ENCODE results near the gene ATF6.

The ATF6 gene

DNA sequence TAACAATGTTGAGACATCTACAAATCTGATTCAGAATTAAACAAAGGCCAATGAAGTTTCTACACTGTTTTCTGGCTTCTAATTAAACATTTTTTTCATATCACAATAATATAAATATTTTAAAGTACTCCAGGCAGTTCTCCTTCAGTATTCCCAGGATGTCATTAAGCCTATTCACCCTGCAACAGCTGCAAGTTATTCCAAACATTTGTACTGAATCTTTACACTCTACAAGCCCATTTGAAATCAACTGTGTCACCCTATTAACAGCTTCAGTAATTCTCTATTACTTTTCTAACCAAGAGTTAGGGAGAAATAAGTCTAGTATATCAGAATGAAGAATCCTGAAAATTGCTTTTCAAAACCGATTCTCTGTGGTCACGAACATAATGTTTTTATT lies 133.0 kb downstream of the ATF6 start:
- no peak for DNase-seq (ENCODE audit: low spot score)

DNA sequence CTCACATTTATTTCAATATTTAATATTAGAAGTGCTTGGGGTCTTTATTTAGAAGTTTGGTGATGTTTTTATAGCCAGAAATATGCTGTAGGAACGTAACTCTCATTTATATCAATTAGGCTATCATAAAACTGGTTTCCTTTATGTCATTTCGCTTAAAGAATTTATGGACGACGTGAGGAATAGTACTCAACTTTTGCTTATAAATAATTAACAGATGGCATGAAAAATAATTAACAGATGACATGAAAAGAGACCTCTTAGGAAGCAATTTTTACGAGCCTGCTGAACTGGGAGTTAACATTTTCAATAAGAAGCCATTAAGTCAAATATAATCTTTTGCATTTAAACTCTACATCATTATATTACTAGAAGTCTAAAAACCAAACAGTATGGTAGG lies 134.0 kb downstream of the ATF6 start:
- DNase-seq (ENCODE audit: low spot score) = no peak

DNA sequence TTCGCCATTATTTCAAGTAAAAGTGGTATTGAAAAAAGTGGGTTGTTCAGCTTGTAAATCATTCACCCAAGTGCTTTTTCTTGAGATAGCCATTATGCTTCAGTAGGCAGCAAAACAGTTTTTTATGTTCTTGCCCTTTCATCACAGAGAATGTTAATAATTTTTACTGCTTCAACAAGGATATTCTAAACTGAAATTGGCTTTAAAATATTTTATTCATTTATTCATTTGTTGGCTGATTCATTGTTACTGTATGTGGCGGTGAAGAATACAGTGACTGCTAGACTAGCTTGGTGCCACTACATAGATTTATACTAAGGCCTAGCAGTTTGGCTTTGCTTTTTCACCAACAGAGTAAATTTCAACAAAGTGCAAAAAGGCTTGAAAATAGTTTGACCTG lies 136.1 kb downstream of the ATF6 start:
- no peak for DNase-seq (ENCODE audit: low spot score)

DNA sequence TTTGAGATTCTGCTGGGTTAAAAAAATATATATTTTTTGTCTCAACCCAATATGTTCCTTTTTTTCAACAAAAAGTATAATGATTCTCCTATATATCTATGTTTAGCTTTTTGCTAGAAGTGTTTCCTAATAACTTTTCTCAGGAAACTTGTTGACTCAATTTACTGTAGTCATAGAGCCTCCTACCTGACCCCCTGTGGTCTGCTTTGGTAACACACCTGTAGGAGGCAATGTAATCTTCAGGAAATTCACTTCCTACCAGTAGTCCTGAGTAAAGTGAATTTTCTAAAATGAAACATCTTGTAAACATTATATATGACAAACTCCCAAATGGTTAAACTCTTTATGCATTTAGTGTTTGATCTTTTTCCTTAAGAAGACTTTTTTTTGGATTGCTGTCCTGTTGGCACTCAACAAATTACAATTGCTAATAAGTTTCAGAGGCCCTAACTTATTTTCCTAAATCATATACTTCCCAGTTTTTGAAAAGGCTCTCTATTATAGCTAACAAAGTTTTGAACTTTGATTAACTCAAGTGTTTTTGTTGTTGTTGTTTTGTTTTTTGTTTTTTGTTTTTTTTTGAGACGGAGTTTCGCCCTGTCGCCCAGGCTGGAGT lies 139.3 kb downstream of the ATF6 start:
- peak; percentile 55 for DNase-seq (ENCODE audit: low spot score)

DNA sequence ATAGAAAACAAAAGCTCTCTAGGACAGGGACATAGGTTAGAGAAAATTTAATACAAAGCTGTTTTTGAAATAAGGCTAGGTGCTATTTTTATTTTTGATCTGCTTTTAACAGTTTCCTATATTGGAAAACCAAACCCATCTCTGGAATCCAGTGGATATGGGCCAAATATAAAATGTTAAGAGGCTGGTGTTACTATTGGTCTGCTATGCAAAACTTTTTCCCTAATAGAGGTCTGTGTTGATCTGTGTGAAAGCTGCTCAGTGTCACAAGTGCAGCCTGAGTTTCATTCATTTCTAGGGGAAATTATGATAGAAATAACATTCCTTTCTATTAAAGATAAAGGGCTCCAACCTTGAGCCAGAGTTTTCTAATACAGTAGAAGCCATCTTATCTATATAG lies 141.1 kb downstream of the ATF6 start:
- no peak for DNase-seq (ENCODE audit: low spot score)

DNA sequence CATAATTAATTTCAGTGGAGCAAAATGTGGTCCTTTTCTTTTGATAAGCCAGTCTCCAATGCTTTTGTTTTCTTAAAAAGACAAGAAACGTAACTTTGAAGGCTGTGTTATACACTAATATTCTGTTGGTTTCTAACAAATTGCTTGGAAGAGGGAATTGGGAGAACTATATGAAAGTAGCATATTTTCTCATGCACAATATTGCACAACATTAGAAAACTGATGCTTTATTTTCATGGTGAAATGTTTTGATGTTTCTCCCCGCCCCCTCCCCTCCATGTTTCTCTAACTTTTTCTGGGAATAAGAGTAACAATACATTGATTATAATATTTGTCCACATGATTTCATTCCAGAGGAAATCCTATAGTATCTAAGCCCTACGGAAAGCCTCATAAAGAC lies 142.1 kb downstream of the ATF6 start:
- DNase-seq (ENCODE audit: low spot score) = no peak

DNA sequence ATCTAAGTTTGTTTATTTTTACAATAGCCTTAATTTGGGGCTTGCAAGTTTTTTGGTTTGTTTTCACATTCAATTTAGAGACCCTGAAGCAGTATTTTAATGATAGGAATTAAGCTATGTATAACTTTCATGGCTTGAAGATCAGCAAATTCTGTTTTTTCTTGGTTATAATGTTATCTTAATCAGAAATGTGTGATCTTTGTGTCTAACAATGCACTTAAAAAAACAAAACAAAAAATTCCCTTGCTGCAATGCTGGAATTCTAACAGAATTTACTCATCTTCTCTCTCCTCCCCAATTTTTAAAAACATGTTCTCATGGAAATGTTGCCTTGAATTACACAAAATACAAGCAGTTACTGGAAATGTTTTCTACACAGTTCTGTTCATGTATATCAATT lies 144.5 kb downstream of the ATF6 start:
- no peak for DNase-seq (ENCODE audit: low spot score)

DNA sequence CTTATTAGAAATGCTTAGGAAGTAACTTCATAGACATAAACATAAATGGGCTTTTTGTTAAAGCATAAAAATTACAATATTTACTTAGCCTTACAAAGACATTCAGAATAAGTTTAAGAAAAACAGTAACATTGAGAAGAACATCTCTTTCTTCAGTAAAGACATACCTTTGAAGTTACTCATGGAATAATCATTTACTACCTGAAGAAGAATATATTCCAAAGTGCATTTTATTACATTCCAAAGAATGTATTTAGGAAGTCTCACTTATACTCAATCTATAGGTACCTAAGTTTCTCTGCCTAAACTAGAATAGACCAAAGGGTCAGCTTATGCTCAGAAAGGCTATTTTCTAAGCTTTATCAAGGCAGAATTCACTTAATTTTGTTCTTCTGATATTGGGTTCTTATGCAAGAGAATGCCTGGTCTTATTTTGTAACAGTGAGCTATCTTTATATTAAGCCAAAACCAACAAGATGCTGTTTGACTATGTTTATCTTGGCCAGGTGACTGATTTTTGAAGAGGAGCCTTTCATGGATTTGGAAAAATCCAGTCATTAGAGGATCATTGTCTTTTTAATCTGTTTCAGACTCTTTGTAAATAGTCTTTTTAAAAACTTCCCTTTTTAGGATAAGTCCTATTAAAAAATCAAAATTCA lies 147.5 kb downstream of the ATF6 start:
- no peak for DNase-seq (ENCODE audit: low spot score)

DNA sequence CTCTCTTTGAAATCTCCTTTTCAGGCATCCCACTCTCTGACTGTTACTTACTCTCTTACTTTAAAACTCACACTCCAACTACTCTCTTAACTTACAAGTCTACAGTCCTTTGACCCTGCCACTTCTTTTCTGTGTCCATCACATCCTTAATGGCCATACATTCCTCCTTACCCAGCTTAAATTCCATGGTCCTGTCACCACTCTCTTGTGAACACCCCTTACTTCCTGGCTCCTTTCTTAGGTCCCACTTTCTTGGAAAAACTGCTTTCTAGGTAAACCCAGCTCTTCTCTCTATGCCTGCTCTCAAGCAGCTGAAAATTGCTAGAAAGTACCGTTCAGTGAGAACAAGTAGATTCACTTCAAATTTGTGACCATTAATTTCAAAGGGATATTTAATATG lies 148.5 kb downstream of the ATF6 start:
- no peak for DNase-seq (ENCODE audit: low spot score)

DNA sequence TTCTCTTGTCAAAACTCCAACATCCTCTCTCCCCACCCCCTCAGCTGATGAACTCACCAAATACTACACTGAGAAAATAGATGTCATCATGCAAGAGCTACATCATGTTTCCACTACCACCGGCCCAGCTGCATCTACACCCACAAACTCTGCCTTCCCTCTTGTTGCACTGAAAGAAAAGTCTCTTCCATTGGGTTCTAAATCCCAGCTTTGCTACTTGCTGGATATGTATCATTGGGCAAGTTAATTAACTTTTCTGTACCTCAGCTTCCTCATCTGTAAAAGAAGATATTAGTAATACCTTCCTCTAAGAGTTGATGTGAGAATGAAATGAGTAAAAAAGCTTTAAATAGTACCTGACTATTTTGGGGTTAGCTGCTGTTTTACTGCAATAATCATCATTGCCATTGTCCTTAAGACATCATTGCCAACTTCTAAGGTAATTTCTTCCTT lies 149.0 kb downstream of the ATF6 start:
- DNase-seq (ENCODE audit: low spot score) = no peak

DNA sequence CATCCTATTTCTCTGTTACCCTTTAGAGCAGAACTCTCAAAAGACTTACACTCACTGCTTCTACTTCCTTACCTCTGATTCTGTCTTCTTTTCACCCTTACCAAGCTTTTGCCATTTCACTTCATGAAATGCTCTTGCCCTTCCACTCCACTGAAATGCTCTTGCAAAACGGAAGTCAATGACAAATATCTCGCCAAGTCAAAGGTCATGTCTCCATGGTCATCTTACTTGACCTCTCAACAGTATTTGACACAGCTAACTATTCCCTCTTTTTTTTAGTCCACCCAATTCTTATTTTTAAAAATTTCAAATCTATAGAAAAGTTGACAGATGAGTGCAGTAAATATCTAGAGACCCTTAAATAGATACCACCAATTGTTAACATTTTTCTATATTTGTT lies 149.9 kb downstream of the ATF6 start:
- no peak for DNase-seq (ENCODE audit: low spot score)

DNA sequence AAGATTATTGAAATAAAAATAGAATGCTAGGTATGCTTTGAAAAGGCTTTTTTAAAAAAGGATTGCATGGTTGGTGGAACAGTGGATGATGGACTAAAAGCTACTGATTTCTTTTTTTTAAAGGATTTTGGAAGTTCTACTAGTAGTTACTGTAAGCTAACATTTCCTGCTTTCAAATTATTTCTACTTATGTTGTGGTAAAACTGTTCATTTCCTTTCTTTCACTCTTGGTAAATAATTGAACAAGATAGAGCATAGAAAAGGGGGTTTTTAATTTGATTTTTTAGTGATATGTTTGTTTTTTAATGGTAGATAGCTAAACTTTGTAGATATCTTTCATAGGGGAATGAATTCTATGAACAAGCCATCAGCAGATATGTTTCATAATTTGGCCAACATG lies 153.1 kb downstream of the ATF6 start:
- no peak for DNase-seq (ENCODE audit: low spot score)

DNA sequence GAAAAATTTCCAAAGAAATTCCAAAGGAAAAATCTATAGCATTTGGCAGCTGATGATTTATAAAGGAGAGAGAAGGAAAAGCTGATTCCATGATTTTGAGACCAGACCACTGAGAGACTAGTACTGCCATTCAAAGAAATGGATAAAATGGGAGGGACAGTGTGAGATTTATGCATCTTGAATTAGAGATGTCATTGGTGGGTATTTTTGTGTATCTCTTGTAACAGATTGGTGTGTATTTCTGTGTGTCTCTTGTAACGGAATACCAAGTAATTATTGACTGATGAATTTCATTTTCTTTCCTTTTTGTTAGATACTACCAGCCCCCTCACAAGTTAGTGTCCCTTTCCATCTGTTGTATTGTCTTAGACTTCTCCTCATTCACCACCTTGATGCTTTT lies 155.4 kb downstream of the ATF6 start:
- no peak for DNase-seq (ENCODE audit: low spot score)

DNA sequence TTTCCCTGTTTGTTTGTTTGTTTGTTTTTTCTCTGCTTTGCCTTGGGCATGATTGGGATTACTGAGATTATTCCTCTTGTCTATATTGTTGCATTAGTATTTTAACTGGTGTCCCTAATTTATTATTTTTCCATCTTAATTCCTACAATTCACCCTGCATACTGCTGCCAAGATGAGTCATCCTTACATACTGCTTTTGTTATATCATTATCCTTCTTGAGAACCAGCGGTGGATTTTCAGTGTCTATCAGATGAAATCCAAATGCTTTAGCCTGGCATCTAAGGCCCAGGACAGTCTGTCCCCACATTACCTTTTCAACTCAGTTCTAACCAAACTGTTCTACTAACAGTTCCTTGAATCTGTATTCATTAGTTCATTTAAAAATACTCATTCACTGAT lies 155.9 kb downstream of the ATF6 start:
- DNase-seq (ENCODE audit: low spot score) = no peak

DNA sequence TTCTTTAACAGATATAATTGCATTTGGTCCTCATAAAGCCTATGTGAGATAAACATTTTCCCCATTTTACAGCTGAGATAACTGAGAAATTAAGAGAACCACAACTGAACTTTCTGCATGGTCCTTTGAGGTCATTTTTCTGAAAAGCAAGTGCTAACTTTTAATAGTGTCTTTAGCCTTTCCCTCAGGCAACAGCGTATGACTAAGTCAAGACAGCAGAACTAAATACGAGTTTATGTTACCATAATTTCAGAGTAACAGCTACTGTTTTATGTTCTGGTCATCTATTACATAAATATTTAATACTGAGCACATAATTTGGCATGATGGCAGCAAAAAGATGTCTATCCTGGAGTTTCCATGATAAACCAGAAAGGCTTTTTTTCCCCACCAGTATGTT lies 161.9 kb downstream of the ATF6 start:
- no peak for DNase-seq (ENCODE audit: low spot score)

DNA sequence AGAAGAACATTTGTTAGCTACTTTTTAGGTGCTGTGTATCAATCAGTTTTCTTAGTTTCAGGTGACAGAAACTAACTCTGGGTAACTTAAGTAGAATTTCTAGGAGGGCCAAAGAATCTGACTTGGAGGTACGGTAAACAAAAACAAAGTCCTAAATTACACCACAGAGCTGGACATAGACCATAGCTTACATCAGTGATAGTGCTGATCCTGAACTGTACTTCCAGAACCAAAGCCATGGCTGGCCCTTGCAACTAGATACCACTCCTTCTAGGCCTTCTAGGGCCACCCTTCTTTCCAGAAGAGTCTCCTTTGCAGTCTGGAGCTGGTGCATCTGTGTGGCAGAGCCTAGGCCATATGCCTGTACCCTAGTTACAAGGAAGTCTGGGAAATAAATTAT lies 163.0 kb downstream of the ATF6 start:
- DNase-seq (ENCODE audit: low spot score) = no peak

DNA sequence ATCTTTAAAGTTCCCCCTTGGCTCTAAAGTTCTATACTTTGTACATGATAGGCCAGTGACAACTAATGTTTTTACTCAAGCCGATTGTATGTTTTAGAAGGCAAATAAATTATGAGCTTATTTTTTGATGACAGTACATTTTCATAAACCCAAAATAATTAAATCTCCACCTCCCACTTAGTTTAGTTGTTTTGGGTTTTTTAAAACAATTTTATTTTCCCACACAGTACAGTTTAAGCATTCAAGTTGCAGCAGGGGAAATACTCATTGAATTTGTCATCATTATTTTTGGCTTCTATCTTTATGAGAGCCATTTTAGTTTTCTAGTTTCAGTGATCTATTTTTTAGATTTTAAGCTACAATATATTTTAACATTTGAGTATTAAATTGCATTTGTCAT lies 163.9 kb downstream of the ATF6 start:
- no peak for DNase-seq (ENCODE audit: low spot score)

DNA sequence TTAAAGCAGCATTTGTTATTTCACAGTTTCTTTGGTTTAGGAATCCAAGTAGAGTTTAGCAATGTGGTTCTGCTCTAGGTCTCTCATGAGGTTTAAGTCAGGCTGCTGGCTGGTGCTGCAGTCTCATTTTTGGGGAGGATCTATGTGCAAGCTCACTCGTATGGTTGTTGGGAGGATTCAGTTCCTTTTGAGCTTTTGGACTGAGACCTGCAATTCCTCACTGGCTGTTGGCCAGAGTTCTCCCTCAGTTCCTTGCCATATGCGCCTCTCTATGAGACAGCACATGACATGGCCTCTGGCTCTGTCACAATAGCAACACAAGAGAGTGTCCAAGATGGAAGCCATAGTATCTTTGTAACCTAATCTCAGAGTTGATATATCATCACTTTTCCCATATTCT lies 166.5 kb downstream of the ATF6 start:
- DNase-seq (ENCODE audit: low spot score) = no peak

DNA sequence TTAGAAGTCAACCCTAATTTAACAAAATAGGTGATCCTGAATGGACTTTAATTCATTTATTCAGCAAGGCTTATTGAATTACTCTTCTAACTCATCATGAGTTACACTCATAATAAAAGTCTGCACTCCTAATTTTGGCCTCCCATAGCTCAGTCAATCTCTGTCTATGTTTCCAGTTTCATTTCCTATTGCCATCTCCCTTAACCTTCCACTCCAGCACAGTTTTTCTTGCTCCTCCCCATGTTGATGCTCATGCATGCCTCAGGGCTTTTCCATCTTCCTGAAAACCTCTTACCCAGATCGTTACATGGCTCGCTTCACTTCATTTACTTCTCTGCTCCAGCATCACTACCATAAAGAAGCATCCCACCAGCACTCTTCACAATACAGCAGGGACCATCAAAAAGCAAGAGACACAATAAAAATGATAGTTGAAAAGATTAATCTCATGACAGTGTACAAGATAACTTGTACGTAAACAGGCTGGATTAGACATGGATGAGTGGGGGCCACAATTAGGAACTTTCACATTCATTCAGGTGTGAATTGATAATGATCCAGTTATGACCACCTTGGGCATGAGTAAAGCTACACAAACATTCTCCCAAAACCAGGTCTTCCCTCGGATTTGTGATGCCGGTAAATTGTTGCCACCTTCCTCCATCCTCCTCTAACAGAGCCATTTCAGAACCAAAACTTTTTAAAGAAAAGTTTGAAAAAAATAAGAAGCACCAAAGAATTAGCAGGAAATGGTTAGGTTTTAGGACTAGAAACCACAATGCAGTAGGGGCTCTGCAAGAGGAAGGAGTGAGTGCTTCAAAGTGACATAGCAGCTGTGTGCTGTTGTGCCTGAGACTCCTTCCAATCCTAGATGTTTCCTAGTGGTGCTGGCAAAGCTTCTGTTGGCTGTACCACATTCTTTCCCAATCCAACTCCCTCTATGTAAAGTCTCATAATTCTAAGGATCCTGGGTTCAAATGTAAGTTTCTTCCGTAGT lies 167.8 kb downstream of the ATF6 start:
- no peak for DNase-seq (ENCODE audit: low spot score)

DNA sequence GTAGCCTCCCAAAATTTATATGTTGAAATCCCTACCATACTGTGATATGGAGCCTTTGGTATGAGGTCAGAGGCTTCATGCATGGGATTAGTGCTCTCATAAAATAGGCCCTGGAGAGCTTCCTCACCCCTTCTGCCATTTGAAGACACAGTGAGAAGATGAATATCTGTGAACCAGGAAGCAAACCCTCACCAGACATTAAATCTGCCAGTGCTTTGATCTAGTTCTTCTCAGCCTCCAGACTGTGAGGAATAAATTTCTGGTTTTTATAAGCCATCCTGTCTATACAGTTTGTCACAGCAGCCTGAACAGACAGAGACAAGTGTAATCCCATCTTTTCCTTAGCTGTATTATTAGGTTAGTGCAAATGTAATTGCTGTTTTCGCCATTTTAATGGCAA lies 169.1 kb downstream of the ATF6 start:
- DNase-seq (ENCODE audit: low spot score) = no peak

DNA sequence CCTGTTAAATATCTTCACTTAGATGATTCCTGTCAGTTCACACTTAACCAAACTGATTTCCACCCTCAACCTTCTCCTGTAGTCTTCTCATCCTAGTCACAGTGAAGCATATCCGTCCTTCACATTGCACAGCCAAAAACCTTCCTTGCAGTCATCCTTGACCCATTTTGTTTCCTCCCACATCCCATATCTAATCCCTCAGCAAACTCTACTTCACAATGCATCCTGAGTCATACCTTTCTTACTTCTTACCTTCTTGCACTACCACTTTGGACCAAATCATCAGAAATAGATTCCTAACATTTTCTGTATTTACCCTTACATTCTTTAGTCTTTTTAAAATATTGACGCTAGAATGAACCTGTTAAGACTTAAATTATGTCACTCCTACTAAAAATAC lies 170.7 kb downstream of the ATF6 start:
- no peak for DNase-seq (ENCODE audit: low spot score)

DNA sequence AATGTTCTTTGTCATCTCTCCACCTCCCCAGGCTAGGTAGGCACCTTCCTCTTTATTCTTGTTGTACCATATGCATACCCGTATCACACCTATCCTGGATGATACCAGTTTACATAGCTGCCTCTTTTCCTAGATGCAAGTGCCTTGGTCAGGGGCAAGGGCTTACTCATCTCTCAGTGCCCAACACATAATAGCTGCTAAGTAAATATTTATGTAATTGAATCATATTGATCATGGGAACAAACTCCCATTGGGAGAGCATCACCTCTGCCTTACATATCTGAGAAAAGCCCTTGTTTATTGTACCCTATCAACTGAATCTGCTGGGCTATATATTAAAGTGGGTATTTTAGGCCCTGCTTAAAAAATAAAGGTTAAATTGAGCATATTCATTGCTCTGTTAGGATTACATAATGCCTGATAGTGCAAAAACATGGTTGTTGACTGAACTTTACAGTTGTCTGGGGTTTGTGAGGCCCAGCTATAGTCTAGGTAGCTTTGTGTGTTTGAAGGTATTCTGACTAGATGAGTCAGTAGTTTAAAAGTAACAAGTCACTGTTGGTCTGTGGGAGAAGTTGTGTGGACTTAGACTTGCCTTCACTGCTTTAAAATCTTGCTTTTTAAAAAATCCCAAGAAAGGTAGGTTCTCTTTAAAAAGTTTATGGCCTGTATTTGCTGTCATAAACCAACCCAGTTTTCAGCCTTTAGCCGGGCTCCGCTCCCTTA lies 174.9 kb downstream of the ATF6 start:
- no peak for DNase-seq (ENCODE audit: low spot score)

Data from D341Med (cell line).